HG03039 (cell line): ENCODE results near the gene GNL1.
"Not testable (repeated sequence)": the region's sequence is repeated elsewhere in the genome, so short reads cannot be mapped to it uniquely, and the experiment has no call there.

ENCODE experiments used
- ATAC-seq: cut with Tn5 transposase; IDR thresholded peaks from one replicate; pipeline ENCODE4 v1.9.1; 2021; ENCODE audit warnings: mild to moderate bottlenecking, moderate library complexity; ENCODE audit not compliant: unreplicated experiment

GNL1 gene

DNA sequence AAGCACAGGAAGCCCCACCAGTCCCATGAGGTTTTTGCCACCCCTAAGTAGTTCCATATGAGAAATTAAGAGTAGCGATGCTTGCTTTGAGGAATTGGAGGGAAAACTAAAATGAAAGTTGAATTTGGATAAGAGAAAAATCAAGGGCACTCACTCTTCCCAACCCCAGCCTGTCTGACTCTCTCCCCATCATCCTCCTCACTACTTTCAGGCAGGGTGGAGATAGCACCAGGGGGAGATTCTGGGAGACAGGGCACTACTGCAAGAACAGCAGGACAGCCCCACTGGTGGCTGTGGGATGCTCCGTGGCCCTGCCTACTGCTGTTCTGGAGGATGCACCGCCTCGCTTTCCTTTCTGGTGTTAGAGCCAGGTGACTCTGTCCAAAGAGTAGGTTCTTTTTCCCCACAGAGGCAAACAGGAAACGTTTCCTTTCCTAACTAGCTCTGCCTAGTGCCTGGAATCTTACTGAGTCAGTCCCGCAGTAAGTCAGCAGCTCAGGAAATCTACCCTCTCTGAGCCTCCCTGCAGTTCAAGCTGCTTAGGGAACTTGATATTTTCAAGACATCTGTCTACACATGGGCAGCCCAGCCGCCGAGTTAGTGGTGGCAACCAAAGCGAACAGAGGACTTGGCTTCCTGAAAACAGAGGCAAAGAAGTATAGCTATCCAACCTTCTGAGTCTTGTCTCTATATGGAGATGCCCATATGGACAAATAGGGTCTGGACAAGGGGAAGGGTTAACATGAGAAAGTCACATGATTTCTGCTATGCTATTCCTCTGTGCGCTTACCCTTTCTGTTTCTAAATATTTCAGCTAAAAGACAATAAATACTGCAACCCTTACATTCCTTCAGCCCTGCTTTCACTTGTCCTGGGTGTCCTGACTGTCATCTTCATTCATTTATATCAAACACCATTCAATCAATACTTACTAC, 55.6 kb downstream of the GNL1 start:
- no peak for ATAC-seq

GRCh38 chr6:30498705-30499104, 57.6 kb downstream of the GNL1 start:
- ATAC-seq = not testable (repeated sequence)

GRCh38 chr6:30497714-30498113, 58.6 kb downstream of the GNL1 start:
- ATAC-seq = no peak

GRCh38 chr6:30497261-30497599, 59.1 kb downstream of the GNL1 start:
- not testable (repeated sequence) for ATAC-seq

GRCh38 chr6:30495993-30496392, 60.3 kb downstream of the GNL1 start:
- ATAC-seq = no peak

GRCh38 chr6:30495060-30495459, 61.2 kb downstream of the GNL1 start:
- ATAC-seq = not testable (repeated sequence)

GRCh38 chr6:30494291-30494861, 61.9 kb downstream of the GNL1 start:
- no peak for ATAC-seq

DNA sequence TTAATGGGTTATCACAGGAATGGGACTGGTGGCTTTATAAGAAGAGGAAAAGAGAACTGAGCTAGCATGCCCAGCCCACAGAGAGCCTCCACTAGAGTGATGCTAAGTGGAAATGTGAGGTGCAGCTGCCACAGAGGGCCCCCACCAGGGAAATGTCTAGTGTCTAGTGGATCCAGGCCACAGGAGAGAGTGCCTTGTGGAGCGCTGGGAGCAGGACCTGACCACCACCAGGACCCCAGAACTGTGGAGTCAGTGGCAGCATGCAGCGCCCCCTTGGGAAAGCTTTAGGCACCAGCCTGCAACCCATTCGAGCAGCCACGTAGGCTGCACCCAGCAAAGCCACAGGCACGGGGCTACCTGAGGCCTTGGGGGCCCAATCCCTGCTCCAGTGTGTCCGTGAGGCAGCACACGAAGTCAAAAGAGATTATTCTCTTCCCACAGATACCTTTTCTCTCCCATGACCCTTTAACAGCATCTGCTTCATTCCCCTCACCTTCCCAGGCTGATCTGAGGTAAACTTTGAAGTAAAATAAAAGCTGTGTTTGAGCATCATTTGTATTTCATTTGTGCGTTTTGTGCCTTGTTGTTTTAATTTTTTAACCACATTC, 62.5 kb downstream of the GNL1 start:
- no peak for ATAC-seq

GRCh38 chr6:30491991-30492952, 64.0 kb downstream of the GNL1 start:
- ATAC-seq = no peak
